GM12864 (cell line): ENCODE data around the gene AIG1.

Experiments
- DNase-seq: peaks from one replicate; pipeline ENCODE4 v3.0.0-alpha.2; 2011; ENCODE audit warnings: low read depth
- H3K4me3 ChIP-seq: 2 replicates; pipeline ENCODE4 v1.5.1; 2011; ENCODE audit warnings: mild to moderate bottlenecking, low read depth, low read length, control low read depth
- TF ChIP-seq, protein P1 (sequence below): IDR thresholded peaks from 2 replicates; pipeline ENCODE4 v1.5.1; 2011; ENCODE audit warnings: low read depth, mild to moderate bottlenecking, moderate library complexity, low read length, control low read depth, inconsistent platforms; ENCODE audit errors: missing control alignments

The AIG1 gene

DNA sequence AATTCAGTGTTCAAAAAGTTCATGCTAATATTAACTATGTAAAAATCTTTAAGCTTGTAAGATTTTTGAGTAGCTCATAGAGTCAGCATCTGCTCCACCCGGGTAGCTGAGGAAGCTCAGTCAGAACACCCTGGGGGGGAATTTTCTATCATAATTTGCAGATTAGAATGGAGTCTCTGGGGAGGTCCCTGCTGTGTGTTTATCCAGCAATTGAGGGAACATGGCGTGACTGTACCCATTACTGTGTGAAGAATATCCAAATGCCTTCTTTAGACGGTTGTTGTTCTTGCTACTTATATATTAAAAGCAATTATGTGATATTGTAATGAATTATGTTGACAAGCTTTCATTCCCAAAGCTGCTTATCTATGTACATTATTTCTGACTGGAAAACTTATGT lies 64.8 kb downstream of the AIG1 start:
- no peak overlapping the region for H3K4me3 ChIP-seq
- TF ChIP-seq, protein P1, sequence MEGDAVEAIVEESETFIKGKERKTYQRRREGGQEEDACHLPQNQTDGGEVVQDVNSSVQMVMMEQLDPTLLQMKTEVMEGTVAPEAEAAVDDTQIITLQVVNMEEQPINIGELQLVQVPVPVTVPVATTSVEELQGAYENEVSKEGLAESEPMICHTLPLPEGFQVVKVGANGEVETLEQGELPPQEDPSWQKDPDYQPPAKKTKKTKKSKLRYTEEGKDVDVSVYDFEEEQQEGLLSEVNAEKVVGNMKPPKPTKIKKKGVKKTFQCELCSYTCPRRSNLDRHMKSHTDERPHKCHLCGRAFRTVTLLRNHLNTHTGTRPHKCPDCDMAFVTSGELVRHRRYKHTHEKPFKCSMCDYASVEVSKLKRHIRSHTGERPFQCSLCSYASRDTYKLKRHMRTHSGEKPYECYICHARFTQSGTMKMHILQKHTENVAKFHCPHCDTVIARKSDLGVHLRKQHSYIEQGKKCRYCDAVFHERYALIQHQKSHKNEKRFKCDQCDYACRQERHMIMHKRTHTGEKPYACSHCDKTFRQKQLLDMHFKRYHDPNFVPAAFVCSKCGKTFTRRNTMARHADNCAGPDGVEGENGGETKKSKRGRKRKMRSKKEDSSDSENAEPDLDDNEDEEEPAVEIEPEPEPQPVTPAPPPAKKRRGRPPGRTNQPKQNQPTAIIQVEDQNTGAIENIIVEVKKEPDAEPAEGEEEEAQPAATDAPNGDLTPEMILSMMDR, result no peak
- DNase-seq, result no peak

DNA sequence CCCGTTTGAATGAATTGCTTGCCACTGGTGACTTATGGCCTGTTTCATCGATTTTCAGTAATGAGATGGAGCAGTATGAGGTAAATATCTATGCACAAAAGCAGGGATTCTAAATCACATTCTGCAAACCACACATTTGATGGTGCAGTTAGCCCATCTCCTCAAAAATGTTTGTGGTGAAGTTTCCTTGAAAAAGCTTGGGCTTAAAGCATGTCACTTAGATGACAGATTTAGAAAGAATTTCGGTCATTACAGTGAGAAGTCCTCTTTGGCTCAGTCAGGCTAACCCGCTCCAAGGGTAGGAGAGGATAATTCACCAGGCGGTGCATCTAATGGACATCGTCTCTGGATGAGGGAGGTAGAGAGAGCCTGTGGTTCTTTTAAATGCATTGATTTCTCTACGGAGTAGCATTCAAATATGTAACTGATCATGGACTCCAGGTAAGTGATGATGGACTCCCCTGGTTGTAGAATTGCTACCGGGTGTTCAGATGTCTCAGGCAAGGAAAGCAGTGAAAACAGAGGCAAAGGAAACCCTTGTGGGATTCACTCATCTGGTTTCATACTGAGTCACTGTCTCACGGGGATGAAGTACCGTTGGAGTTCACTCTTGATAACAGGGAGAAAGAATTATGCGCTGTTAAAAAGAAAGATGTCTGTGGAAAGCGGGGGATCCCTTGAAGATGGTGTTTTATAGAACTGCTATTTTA lies 65.3 kb downstream of the AIG1 start:
- TF ChIP-seq, protein P1, result no peak
- H3K4me3 ChIP-seq, result no peak overlapping the region
- no peak for DNase-seq

DNA sequence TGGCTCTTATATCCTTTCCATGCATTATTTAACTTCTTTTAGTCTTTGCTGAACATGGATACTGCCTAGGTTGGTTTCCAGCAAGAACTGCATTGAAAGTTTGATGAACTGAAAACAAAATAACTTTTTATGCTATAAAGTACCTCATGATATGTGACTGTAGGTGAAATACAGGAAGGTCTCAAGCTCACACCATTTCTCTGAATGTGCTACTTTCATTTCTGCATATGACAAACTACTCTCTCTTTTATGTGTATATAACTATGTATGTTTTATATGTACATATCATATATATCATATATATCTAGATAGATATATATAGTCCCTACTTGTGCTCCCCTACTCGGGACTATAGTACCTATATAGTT lies 65.9 kb downstream of the AIG1 start:
- H3K4me3 ChIP-seq, result no peak overlapping the region
- DNase-seq, result no peak
- TF ChIP-seq, protein P1, result no peak

DNA sequence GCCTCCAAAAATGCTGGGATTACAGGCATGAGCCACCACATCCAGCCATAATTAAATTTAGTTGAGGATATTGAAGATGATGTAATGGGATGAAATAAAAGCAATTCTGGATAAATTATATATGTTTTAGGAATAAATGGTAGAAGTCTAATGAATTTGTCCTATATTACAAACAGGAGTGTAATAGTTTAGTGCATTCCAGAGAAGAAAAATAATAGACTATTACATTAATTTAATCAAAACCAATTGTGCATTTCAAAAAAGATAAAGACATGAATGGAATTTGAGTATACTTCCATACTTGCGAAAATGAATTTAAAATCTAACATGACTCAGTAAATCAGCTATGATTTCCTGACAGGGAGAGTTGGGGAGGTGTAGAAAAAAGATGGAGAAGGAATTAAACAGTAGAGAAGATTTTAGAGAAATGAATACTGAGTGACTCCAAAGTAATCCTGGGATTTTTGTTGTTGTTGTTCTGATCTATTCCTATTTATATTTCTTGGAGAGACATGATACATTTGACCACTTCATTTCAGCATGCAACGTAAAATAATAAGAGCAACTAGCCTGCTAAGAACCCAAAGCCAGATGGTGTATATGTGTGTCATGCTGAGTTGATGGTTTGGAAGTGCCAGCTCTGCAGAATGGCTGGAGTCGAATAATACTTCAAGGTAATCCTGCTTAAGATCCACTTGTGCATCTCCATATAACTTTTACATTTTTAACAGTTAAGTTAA lies 67.4 kb downstream of the AIG1 start:
- TF ChIP-seq, protein P1, result no peak
- DNase-seq, result no peak
- no peak overlapping the region for H3K4me3 ChIP-seq

DNA sequence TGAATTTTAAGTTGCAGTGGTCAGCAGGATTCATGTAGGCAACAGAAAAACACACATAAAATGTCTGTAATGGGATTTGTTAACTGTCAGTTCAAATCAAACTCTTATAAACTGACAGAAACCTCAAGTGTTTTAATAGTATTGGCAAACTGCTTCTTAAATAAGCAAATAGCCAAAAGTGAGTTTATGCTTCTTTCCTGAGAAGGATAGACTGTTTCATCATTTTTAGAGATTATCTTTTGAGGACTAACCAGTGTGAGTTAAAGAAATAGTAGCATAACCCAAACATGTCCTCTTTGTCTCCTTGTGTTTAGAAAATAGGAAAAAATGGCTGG lies 68.0 kb downstream of the AIG1 start:
- TF ChIP-seq, protein P1, result no peak

DNA sequence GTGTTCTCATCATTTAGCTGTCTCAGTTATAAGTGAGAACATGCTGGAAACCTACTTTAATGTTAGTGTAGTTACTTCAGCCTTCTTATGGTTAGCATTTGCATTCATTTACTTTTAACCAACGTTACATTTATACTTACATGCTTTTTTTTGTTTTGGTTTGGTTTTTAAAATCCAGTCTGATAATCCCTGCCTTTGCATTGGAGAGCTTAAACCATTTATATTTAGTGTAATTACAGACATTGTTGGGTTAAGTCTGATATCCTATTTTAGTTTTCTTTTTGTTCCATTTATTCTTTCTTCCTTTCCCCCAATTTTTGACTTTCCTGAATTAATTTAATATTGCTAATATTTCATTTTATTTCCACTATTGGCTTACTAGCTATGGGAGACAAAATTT lies 70.2 kb downstream of the AIG1 start:
- TF ChIP-seq, protein P1, result no peak
- no peak for DNase-seq
- no peak overlapping the region for H3K4me3 ChIP-seq

More for the DNA sequence above, 68.0 kb downstream of the AIG1 start:
- H3K4me3 ChIP-seq, result no peak overlapping the region
- DNase-seq, result no peak

DNA sequence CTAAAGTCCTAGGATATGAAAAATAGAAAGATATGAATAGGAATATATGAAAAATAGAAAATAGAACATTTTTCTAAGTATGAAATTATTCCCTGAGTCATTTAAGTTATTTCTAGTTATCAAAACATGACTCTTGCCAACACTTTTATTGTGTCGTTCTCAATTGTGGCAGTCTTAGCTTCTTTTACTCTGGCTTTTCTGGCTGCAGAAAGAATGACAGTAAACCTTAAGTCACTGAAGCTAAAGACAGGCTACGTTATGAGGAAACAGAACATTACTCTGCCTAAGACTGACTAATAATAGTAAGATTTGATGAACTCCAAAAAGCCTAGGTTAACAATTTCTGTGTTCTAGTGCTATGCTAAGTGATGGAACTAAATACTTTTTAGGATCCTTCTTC lies 74.6 kb downstream of the AIG1 start:
- H3K4me3 ChIP-seq, result no peak overlapping the region
- no peak for DNase-seq
- TF ChIP-seq, protein P1, result no peak
